Stimulated activated CD4-positive, alpha-beta T cell treated with anti-CD3 and anti-CD28 coated beads, Interleukin-2, amount 100 ng/mL, for 48 hours (primary cell): ENCODE data around the gene PODN.
A peak's percentile ranks its signal among the peaks of the same experiment; 100 is the strongest.

Experiments used
- DNase-seq, 2 donors: peaks; one replicate each; pipeline ENCODE4 v3.0.0-alpha.2; 2020

PODN gene

GRCh38 chr1:53061859-53062707 lies at the start of gene PODN:
Gene PODN (plus strand): TSS chr1:53062213. CDS start chr1:53069856, 7,643 bp downstream.
- DNase-seq, result no peak

- DNase-seq, result peak; percentile 59 to 62
Observed at GRCh38 chr1:53014791-53015507, 47.1 kb upstream of the PODN start.

- no peak for DNase-seq
Observed at GRCh38 chr1:53015508-53015860, 46.5 kb upstream of the PODN start.

- DNase-seq, result no peak
Observed at GRCh38 chr1:53016705-53017104, 45.3 kb upstream of the PODN start.

- DNase-seq, result no peak
Observed at GRCh38 chr1:53020588-53020987, 41.4 kb upstream of the PODN start.

- DNase-seq, result no peak
Observed at GRCh38 chr1:53022179-53022578, 39.8 kb upstream of the PODN start.

- no peak for DNase-seq
Observed at GRCh38 chr1:53023546-53023945, 38.5 kb upstream of the PODN start.

GRCh38 chr1:53024117-53024516 lies 37.9 kb upstream of the PODN start:
- DNase-seq, result no peak

- no peak for DNase-seq
Observed at GRCh38 chr1:53025034-53025768, 36.8 kb upstream of the PODN start.

GRCh38 chr1:53025769-53026112 lies 36.3 kb upstream of the PODN start:
- DNase-seq, result no peak

- DNase-seq, result no peak
Observed at GRCh38 chr1:53026254-53026653, 35.8 kb upstream of the PODN start.

- DNase-seq, result no peak
Observed at GRCh38 chr1:53031732-53032131, 30.3 kb upstream of the PODN start.

GRCh38 chr1:53037159-53037558 lies 24.9 kb upstream of the PODN start:
- no peak for DNase-seq

GRCh38 chr1:53038566-53038965 lies 23.4 kb upstream of the PODN start:
- DNase-seq, result no peak

- DNase-seq, result no peak
Observed at GRCh38 chr1:53043271-53043670, 18.7 kb upstream of the PODN start.

- DNase-seq, result no peak
Observed at GRCh38 chr1:53044926-53045325, 17.1 kb upstream of the PODN start.

- DNase-seq, result no peak
Observed at GRCh38 chr1:53046930-53047329, 15.1 kb upstream of the PODN start.

- no peak for DNase-seq
Observed at GRCh38 chr1:53047737-53048736, 14.0 kb upstream of the PODN start.

GRCh38 chr1:53048960-53049573 lies 12.9 kb upstream of the PODN start:
- DNase-seq, result no peak

- no peak for DNase-seq
Observed at GRCh38 chr1:53049574-53049967, 12.4 kb upstream of the PODN start.

GRCh38 chr1:53050310-53050709 lies 11.7 kb upstream of the PODN start:
- DNase-seq, result no peak

- no peak for DNase-seq
Observed at GRCh38 chr1:53051676-53052075, 10.3 kb upstream of the PODN start.
